Activated CD4-positive, CD25-positive, alpha-beta regulatory T cell treated with anti-CD3 and anti-CD28 coated beads, Interleukin-2, amount 50 U/mL, for 24 hours (primary cell): ENCODE data around the gene TIGD1.
"Not testable (repeated sequence)": the region's sequence is repeated elsewhere in the genome, so short reads cannot be mapped to it uniquely, and the experiment has no call there.

Experiments
- ATAC-seq, 2 donors: fragments of 150-1000 bp; cut with Tn5 transposase; one replicate each; pipeline ENCODE4 v1.10.0; 2021; ENCODE audit warnings: mild to moderate bottlenecking in 1 of 2, moderate library complexity in 1 of 2

The TIGD1 gene

DNA sequence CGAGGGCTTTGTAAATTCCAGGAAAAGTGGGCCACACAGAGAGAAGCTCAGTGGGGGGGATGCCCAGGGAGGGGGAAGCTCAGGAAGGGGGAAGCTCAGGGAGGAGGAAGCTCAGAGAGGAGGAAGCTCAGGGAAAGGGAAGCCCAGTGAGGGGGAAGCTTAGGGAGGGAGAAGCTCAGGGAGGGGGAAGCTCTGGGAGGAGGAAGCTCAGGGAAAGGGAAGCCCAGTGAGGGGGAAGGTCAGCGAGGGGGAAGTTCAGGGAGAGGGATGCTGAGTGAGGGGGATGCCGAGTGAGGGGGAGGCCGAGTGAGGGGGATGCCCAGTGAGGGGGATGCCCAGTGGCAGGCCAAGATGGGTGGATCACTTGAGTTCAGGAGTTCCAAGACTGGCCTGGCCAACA is 11.7 kb downstream of the TIGD1 start:
- ATAC-seq = no peak

DNA sequence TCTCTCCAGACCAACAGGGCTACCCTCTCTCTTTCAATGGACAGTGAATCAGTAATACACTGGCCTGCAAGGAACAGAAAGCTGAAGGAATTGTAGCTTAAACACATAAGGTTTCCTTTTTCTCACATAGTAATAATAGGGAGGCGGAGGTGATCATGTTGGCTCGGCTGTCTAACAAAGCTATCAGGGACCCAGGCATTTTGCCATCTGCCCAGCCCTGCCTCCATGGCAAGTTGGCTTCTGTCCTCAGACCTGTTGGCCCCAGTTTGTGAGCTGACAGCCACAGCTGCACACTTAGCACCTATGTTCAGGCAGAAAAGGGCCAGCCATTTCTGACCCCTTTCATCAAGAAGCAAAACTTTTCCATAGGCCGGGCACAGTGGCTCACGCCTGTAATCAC is 12.9 kb downstream of the TIGD1 start:
- ATAC-seq = no peak

- no peak for ATAC-seq
Measured at GRCh38 chr2:232537079-232537478, 13.3 kb downstream of the TIGD1 start.

DNA sequence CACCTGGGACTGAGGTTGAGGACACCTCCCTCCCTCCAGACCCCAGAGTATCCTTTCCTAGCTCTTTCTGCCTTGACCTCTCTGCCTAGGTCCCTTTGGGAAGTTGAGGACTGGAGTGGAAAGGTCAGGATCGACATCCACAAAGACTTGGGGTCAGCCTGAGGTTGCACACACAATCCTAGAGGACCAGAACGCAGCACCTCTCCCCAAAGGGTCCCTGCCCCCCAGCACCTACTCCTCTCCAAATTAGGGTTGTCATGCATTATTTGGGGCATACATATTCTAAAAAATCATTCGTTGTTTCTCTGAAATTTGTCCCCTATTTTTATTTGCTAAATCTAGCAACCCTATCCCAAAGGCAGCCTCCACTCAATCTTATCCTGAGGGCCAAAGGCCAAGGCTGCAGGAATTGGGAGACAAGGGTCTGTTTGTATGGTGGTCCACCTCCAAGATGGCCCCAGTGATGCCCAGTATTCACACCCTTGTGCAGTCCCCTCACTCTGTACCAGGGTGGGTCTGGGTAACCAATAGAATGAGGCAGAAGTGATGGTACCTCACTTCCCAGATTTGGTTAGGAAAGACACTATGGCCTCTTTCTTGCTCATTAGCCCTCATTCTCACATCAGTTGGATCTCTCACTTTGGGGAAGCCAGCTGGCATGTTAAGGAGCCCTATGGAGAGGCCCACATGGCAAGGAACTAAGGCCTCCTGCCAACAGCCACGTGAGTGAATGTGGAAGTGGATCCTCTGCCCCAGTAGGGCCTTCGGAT is 14.4 kb downstream of the TIGD1 start:
- no peak for ATAC-seq

DNA sequence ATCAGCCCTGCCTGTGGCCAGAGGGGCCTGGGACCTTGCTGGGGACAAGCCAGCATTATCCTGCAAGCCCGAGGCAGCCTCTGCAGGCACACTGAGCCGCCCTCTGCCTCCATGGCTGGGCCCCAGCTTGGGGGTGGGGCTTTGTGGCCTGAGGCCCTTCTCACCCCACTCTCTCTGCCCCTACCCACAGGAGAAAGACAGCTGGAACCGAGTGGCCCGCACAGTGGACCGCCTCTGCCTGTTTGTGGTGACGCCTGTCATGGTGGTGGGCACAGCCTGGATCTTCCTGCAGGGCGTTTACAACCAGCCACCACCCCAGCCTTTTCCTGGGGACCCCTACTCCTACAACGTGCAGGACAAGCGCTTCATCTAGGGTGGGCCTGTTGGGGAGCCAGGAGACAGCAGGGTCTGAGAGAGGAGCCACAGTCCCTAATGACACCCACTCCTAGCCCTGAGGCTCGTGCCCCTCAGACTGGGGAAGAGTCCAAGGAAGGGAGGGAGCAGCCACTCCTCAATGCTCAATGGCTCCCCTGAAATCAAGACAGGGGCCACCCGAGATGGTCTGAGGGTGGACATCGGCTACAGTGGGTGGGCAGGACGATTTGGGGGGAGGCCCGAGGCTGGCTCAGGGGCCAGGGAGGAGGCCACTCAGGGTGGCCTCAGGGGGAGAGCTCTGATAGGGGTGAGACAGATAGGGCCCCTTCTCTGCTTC is 15.3 kb downstream of the TIGD1 start:
- no peak for ATAC-seq

DNA sequence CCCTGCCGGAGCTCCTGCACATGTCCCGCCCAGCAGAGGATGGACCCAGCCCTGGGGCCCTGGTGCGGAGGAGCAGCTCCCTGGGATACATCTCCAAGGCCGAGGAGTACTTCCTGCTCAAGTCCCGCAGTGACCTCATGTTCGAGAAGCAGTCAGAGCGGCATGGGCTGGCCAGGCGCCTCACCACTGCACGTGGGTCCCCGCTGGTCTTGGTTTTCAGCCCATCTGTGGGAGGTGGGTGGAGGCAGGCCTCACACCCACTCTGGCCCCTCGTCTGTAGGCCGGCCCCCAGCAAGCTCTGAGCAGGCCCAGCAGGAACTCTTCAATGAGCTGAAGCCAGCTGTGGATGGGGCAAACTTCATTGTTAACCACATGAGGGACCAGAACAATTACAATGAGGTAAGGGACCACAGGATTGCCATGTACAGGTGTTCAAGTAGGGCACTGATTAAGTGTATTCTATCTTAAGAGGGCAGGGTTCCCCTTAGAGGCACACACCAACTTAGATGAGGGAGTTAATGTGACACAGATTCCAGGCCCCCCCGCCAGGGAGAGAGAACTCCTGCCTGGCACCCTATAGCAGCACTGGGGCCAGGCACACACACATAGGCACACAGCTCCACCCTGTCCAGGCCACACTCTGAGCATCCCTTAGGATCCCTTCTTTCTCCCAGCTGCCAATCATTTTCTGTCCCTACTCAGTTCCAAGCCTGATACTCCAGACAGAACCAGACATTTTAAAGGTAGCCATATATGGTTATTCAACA is 16.2 kb downstream of the TIGD1 start:
- ATAC-seq = no peak

DNA sequence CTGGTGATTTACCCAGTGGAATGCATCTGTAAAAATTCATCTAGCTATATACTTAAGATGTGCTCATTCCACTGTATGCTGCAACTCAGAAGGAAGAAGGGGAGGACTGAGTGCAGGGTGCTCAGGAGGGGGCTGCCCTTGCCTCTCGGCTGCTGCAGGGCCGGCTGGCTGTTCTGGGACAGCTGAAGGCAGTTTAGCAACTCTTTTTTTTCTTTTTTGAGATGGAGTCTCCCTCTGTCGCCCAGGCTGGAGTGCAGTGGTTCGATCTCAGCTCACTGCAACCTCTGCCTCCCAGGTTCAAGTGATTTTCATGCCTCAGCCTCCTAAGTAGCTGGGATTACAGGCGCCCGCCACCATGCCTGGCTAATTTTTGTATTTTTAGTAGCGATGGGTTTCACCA is 17.5 kb downstream of the TIGD1 start:
- ATAC-seq = not testable (repeated sequence)

- ATAC-seq = no peak
Measured at GRCh38 chr2:232532419-232532818, 17.9 kb downstream of the TIGD1 start.

DNA sequence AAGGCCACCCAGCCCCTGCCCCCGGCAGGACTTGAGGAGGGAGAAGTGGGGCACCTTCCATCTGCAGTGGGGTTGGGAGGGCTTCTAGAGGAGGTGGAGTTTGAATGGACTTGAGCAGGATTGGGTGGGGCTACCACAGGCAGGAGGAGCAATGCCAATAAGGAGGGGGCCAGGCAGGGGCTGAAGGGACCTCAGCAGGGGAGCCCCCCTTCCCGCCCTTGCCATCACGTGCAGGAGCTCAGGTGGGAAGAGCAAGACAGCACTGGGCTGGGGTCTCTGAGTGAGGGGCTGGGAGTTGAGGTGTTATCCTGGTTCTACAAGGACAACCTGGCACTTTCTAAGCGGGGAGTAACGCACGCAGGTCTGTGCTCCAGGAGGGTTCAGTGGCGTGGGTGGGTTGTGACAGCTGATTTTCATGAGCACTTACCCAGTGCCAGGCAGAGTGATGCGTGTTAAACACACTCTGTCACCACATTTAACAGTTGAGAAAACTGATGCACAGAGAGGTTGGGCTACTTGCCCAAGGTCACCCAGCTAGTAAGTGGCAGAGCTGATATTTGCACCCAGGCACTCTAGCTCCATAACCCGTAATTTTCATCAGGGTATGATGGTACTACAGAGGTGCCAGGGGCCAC is 19.6 kb downstream of the TIGD1 start:
- no peak for ATAC-seq

- ATAC-seq = no peak
Measured at GRCh38 chr2:232529806-232530547, 20.4 kb downstream of the TIGD1 start.

- ATAC-seq = no peak
Measured at GRCh38 chr2:232528746-232529460, 21.5 kb downstream of the TIGD1 start.

- no peak for ATAC-seq
Measured at GRCh38 chr2:232527905-232528470, 22.4 kb downstream of the TIGD1 start.

GRCh38 chr2:232526372-232526941 is 23.9 kb downstream of the TIGD1 start:
- no peak for ATAC-seq

- no peak for ATAC-seq
Measured at GRCh38 chr2:232525791-232526371, 24.5 kb downstream of the TIGD1 start, which contains the start of gene CHRND. CHRND (plus strand) TSS chr2:232526160; CDS start chr2:232526216, 56 bp downstream.

DNA sequence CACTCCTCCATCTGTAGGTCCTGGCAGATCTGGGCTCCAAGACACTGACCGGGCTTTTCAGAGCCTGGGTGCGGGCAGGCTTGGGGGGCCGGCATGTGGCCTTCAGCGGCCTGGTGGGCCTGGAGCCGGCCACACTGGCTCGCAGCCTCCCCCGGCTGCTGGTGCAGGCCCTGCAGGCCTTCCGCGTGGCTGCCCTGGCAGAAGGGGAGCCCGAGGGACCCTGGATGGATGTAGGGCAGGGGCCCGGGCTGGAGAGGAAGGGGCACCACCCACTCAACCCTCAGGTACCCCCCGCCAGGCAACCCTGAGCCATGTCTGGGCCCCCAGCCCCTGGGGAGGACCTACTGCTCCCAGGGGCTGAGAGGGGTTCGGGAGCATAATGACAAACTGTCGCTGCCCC is 25.2 kb downstream of the TIGD1 start:
- no peak for ATAC-seq

- no peak for ATAC-seq
Measured at GRCh38 chr2:232524771-232525170, 25.6 kb downstream of the TIGD1 start.

DNA sequence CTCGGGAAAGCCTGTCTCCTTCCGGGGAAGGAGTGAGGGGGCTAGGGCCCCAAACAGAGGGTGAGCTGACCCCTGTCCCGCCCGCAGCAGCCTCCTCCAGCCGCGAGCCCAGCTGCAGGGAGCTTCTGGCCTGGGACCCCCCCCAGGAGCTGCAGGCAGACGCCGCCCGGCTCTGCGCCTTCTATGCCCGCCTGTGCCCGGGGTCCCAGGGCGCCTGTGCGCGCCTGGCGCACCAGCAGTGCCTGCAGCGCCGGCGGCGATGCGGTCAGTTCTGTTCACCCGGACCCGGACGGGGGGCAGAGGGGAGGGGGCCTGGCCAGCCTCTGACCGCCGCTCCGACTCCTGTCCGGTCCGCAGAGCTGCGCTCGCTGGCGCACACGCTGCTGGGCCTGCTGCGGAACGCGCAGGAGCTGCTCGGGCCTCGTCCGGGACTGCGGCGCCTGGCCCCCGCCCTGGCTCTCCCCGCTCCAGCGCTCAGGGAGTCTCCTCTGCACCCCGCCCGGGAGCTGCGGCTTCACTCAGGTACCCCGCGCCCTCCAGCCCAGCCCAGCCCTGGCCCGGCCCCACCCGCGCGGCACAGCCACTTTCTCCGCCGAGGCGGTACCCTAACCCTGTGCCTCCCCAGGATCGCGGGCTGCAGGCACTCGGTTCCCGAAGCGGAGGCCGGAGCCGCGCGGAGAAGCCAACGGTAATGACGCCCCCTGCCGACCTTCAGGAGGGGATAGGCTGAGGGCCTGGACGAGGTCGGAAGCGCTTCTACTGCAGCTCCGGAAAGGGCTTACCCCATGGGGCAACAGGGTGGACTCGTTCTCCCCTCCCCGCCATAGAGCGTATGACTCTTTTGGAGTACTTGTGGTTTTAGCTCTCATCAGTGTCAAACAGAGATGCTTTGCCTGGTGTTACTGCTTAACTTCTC is 26.4 kb downstream of the TIGD1 start:
- peak in 1 of 2 donors; percentile 24 for ATAC-seq

DNA sequence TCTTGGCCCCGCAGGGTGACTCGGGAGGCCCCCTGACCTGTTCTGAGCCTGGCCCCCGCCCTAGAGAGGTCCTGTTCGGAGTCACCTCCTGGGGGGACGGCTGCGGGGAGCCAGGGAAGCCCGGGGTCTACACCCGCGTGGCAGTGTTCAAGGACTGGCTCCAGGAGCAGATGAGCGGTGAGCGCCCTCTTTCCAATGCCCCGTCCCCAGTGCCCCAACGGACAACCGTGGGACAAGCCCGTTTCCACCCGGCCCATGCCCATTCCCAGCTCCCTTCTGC is 27.0 kb downstream of the TIGD1 start:
- no peak for ATAC-seq

DNA sequence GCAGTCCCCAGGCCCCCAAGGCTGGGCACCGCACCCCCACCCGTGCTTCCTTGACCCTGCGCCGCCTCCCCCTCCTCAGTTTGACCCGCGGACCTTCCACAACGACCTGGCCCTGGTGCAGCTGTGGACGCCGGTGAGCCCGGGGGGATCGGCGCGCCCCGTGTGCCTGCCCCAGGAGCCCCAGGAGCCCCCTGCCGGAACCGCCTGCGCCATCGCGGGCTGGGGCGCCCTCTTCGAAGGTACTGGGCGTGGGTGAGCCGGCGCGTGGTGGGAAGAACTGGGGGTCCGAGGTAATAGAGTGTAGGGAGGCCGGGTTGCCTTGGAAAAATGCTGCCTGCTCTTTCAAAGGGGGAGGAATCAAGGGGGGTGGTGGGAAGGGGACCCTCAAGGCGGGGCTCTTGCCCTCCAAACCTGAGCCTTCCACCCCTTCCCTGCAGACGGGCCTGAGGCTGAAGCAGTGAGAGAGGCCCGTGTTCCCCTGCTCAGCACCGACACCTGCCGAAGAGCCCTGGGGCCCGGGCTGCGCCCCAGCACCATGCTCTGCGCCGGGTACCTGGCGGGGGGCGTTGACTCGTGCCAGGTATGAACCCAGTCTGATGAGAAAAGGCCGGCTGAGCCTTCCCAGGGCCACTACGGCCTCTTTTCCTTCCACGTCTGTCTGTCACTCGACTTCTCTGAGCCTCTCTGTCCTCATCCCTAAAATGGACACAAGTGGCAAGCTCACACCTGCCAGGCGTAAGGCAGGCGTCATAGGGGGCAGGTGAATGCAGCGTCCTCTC is 27.5 kb downstream of the TIGD1 start:
- ATAC-seq = no peak
